OCI-LY3 (cell line): ENCODE results near the gene NRF1.
"Not testable (repeated sequence)": the region's sequence is repeated elsewhere in the genome, so short reads cannot be mapped to it uniquely, and the experiment has no call there.

Source experiments
- H2AFZ ChIP-seq: fragments of 200-600, 300-600 bp; shearing (Covaris generic); 2 replicates; pipeline ENCODE4 v1.6.0; 2014; ENCODE audit warnings: antibody characterized with exemption, low read depth, low read length
- H3K27ac ChIP-seq: fragments of 200-600, 300-600 bp; sonication (generic); 2 replicates; pipeline ENCODE4 v1.5.1; 2014; ENCODE audit warnings: mild to moderate bottlenecking, low read length, moderate library complexity, mixed read lengths
- H3K27me3 ChIP-seq: fragments of 200-600, 300-600 bp; sonication (generic); 2 replicates; pipeline ENCODE4 v1.6.1; 2014; ENCODE audit warnings: low read depth, low read length, mixed read lengths
- H3K36me3 ChIP-seq: fragments of 200-600, 300-600 bp; sonication (generic); replicated peaks from 2 replicates; pipeline ENCODE3; 2014; ENCODE audit warnings: low read depth, low read length, mixed read lengths
- H3K4me1 ChIP-seq: fragments of 300-600, 200-600 bp; sonication (generic); 2 replicates; pipeline ENCODE4 v1.6.1; 2014; ENCODE audit warnings: low read length, mixed read lengths
- H3K4me2 ChIP-seq: fragments of 200-600, 300-600 bp; sonication (generic); 2 replicates; pipeline ENCODE4 v1.6.1; 2014; ENCODE audit warnings: low read length, mixed read lengths
- H3K4me3 ChIP-seq: fragments of 300-600, 200-600 bp; sonication (generic); 2 replicates; pipeline ENCODE4 v1.5.1; 2014; ENCODE audit warnings: antibody characterized with exemption, mild to moderate bottlenecking, low read length, moderate library complexity
- H3K79me2 ChIP-seq: fragments of 300-600, 200-600 bp; shearing (Covaris generic); 2 replicates; pipeline ENCODE4 v1.6.1; 2014; ENCODE audit warnings: mild to moderate bottlenecking, low read length, mixed read lengths
- H3K9ac ChIP-seq: fragments of 300-600, 200-600 bp; shearing (Covaris generic); 2 replicates; pipeline ENCODE4 v1.6.0; 2014; ENCODE audit warnings: mild to moderate bottlenecking, low read length, moderate library complexity
- H3K9me3 ChIP-seq: fragments of 200-600, 300-600 bp; shearing (Covaris generic); 2 replicates; pipeline ENCODE4 v1.6.1; 2014; ENCODE audit warnings: low read length, mixed read lengths; ENCODE audit not compliant: insufficient read depth
- H4K20me1 ChIP-seq: fragments of 200-600, 300-600 bp; sonication (generic); 2 replicates; pipeline ENCODE4 v1.6.1; 2016; ENCODE audit warnings: low read length, mixed read lengths; ENCODE audit not compliant: insufficient read depth
- EZH2phosphoT487 ChIP-seq: fragments of 200-600 bp; shearing (Covaris generic); IDR thresholded peaks from 2 replicates; pipeline ENCODE4 v1.6.1; 2018; ENCODE audit warnings: antibody characterized with exemption, mixed run types, low read depth
- TF ChIP-seq, protein P1 (sequence below): fragments of 200-600, 300-600 bp; sonication (generic); IDR thresholded peaks from 2 replicates; pipeline ENCODE4 v1.5.1; 2014; ENCODE audit warnings: antibody characterized with exemption, low read length, low read depth

NRF1 gene

GRCh38 chr7:129574487-129574886, 37.0 kb upstream of the NRF1 start:
- no peak overlapping the region for H3K4me3 ChIP-seq
- 0 out of 2 replicates have a peak, but pooled peaks cover 8% of the 10 kb centered on the region for H3K9me3 ChIP-seq
- no peak overlapping the region for H2AFZ ChIP-seq
- H3K79me2 ChIP-seq = no peaks in the 10 kb centered on the region
- no peaks in the 10 kb centered on the region for H3K36me3 ChIP-seq
- no peaks in the 10 kb centered on the region for H3K4me1 ChIP-seq
- H4K20me1 ChIP-seq = no peaks in the 10 kb centered on the region
- no peak for TF ChIP-seq EZH2phosphoT487
- TF ChIP-seq, protein P1, sequence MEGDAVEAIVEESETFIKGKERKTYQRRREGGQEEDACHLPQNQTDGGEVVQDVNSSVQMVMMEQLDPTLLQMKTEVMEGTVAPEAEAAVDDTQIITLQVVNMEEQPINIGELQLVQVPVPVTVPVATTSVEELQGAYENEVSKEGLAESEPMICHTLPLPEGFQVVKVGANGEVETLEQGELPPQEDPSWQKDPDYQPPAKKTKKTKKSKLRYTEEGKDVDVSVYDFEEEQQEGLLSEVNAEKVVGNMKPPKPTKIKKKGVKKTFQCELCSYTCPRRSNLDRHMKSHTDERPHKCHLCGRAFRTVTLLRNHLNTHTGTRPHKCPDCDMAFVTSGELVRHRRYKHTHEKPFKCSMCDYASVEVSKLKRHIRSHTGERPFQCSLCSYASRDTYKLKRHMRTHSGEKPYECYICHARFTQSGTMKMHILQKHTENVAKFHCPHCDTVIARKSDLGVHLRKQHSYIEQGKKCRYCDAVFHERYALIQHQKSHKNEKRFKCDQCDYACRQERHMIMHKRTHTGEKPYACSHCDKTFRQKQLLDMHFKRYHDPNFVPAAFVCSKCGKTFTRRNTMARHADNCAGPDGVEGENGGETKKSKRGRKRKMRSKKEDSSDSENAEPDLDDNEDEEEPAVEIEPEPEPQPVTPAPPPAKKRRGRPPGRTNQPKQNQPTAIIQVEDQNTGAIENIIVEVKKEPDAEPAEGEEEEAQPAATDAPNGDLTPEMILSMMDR = no peak
- no peak overlapping the region for H3K27ac ChIP-seq
- H3K9ac ChIP-seq = no peak overlapping the region
- no peaks in the 10 kb centered on the region; the same call in 1 of the 2 replicates for H3K27me3 ChIP-seq
- H3K4me2 ChIP-seq = no peak overlapping the region

DNA sequence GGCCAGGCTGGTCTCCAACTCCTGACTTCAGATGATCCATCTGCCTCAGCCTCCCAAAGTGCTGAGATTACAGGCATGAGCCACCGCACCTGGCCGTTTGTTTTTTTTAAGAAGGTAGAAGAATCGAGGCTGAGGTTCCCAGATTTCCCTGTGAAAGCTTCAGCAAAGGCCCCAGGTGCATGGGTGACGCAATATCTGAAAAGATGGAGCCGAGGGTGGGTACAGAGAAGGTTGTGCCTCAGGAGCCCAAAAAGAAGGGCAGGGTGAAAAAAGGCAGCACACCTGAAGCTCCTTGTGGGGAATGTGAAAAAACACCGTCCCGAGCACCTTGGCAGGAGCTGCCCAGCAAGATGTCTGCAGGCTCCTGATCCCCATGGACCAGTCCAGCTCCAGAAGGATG, 35.8 kb upstream of the NRF1 start:
- no peaks in the 10 kb centered on the region for H3K4me1 ChIP-seq
- H4K20me1 ChIP-seq = no peaks in the 10 kb centered on the region
- H3K9ac ChIP-seq = no peak overlapping the region
- no peak for TF ChIP-seq EZH2phosphoT487
- TF ChIP-seq, protein P1 = no peak
- no peaks in the 10 kb centered on the region for H3K79me2 ChIP-seq
- H3K36me3 ChIP-seq = no peaks in the 10 kb centered on the region
- no peak overlapping the region for H3K4me3 ChIP-seq
- 0 out of 2 replicates have a peak, but pooled peaks cover 8% of the 10 kb centered on the region for H3K9me3 ChIP-seq
- H3K27me3 ChIP-seq = no peaks in the 10 kb centered on the region; the same call in 1 of the 2 replicates
- no peak overlapping the region for H3K4me2 ChIP-seq
- H3K27ac ChIP-seq = no peak overlapping the region
- no peak overlapping the region for H2AFZ ChIP-seq

- 0 out of 2 replicates have a peak, but pooled peaks cover 8% of the 10 kb centered on the region for H3K9me3 ChIP-seq
- H2AFZ ChIP-seq = no peak overlapping the region
- no peaks in the 10 kb centered on the region for H3K79me2 ChIP-seq
- no peaks in the 10 kb centered on the region for H4K20me1 ChIP-seq
- no peaks in the 10 kb centered on the region; the same call in 1 of the 2 replicates for H3K27me3 ChIP-seq
- no peak overlapping the region for H3K4me3 ChIP-seq
- no peak overlapping the region for H3K27ac ChIP-seq
- H3K9ac ChIP-seq = no peak overlapping the region
- TF ChIP-seq, protein P1 = no peak
- TF ChIP-seq EZH2phosphoT487 = no peak
- H3K4me2 ChIP-seq = no peak overlapping the region
- no peaks in the 10 kb centered on the region for H3K36me3 ChIP-seq
- no peaks in the 10 kb centered on the region for H3K4me1 ChIP-seq
Measured at GRCh38 chr7:129576138-129576537, 35.4 kb upstream of the NRF1 start.

DNA sequence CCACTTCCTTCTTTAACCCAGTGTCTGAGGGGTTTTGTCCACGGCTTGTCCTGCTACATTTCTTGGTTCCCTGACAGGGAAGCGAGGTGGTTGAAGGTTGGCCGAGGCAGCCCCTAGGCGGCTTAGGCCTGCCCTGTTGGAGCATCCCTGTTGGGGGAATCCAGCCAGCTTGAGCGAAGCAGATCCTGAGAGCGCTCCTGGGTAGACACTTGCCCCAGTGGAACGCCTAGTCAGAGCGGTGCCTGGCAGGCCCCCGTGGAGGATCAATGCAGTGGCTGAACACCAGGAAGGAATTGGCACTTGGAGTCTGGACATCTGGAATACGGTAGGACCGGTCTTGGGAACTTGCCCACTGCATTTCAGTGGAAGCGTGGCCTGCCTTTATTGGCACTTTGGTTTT, 32.7 kb upstream of the NRF1 start:
- H3K27me3 ChIP-seq = no peaks in the 10 kb centered on the region
- no peaks in the 10 kb centered on the region for H4K20me1 ChIP-seq
- TF ChIP-seq, protein P1 = no peak
- no peak for TF ChIP-seq EZH2phosphoT487
- no peak overlapping the region for H3K9ac ChIP-seq
- no peak overlapping the region for H3K4me2 ChIP-seq
- peaks cover 15% of the 10 kb centered on the region; the same call in 1 of the 2 replicates for H3K9me3 ChIP-seq
- H3K4me1 ChIP-seq = peaks cover 8% of the 10 kb centered on the region; the same call in 1 of the 2 replicates
- H2AFZ ChIP-seq = no peak overlapping the region
- no peaks in the 10 kb centered on the region for H3K36me3 ChIP-seq
- H3K79me2 ChIP-seq = no peaks in the 10 kb centered on the region
- no peak overlapping the region for H3K27ac ChIP-seq
- no peak overlapping the region for H3K4me3 ChIP-seq

DNA sequence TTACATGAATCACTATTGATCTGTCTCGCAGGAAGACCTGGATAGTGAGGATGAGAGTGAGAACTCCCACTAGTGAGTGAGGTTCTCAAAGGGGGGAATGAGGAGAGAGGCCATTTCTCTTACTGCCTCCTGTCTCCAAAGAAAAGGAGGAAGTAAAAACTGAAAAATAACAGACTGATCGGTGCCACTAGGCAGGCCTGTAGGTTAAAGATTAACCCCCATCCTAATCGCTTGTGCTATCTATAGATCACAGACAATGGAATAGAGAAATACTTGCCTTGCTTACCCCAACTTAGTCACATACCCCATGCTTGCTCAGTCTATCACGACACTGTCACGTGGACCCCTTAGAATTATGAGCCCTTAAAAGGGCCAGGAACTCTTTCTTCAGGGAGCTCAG, 25.3 kb upstream of the NRF1 start:
- not testable (repeated sequence) for H3K27ac ChIP-seq, H3K9ac ChIP-seq, H3K27me3 ChIP-seq, H4K20me1 ChIP-seq, H3K4me2 ChIP-seq, H3K4me3 ChIP-seq, H2AFZ ChIP-seq, H3K79me2 ChIP-seq, H3K4me1 ChIP-seq, H3K36me3 ChIP-seq
- H3K9me3 ChIP-seq = peaks cover 34% of the 10 kb centered on the region; the same call in 1 of the 2 replicates
